Adrenal gland (tissue), 5 donors: ENCODE results near the gene MNX1.

Experiments used
- CTCF ChIP-seq, 6 experiments: fragments of 450-650 bp in 4 of 6; fragments of 200-600 bp in 2 of 6; sonication (generic) in 1 of 6; IDR thresholded peaks; 1 replicate in 5 of 6; 2 replicates in 1 of 6; pipeline versions ENCODE4 v1.5.1 to v1.8.0; 2016 to 2021; ENCODE audit warnings: antibody characterized with exemption in 6 of 6, mild to moderate bottlenecking in 2 of 6, moderate library complexity in 1 of 6
- POLR2A ChIP-seq, 2 donors: fragments of 450-650 bp; IDR thresholded peaks; one replicate each; pipeline ENCODE4 v1.6.1; 2017; ENCODE audit warnings: antibody characterized with exemption in 2 of 2, mild to moderate bottlenecking in 2 of 2, moderate library complexity in 1 of 2
- donor health status: DM: no; HTN: no; CAD: no.

GRCh38 chr7:156966387-156966786 lies 44.1 kb downstream of the MNX1 start:
- TF ChIP-seq CTCF (IDR thresholded peaks at IDR 0.05): no peak
- TF ChIP-seq POLR2A (IDR thresholded peaks at IDR 0.05): no peak
